Measurements from ENCODE around the gene ADIPOR2. TPM values are rescaled to one million over a fixed set of nuclear protein-coding genes. Genes with fewer than 3 reads are reported as not detected.

The ADIPOR2 gene
- total RNA-seq, 1 experiment from 2014 or later = 45.3 TPM

DNA sequence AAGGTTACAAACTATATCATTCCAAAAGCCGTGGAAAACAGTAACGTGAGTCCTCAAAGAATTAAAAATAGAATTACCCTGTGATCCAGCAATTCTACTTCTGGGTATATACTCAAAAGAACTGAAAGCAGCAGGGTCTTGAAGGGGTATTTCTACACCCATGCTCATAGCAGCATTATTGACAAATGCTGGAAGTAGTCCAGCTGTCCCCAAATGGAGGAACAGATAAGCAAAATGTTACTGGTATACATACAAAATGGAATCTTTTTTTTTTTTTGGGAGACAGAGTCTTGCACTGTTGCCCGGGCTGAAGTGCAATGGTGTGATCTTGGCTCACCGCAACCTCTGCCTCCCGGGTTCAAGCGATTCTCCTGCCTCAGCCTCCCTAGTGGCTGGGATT is 32.9 kb downstream of the ADIPOR2 start:
- WGBS (ENCODE audit: extremely low coverage, insufficient read length, low lambda C conversion rate) = no CpG with 5 or more reads among the region's 6 CpGs
- peaks cover 11 to 12% of the 10 kb centered on the region in 2 experiments for H3K9me3 Mint-ChIP-seq
- Histone ChIP-seq H3K23me2 (ENCODE audit: insufficient read length, low read depth, low read length, poor library complexity, severe bottlenecking) (no peaks in the 10 kb centered on the region), H3K56ac (ENCODE audit: insufficient read length, low read depth, low read length) (no peak overlapping the region), H2AK5ac (ENCODE audit: insufficient read length, low read length) (no peak overlapping the region), H3K23ac (ENCODE audit: insufficient read length, low read depth, low read length) (no peak overlapping the region), H2AFZ (ENCODE audit: low read length) (no peak overlapping the region), H4K20me1 (ENCODE audit: control insufficient read depth, insufficient read depth, insufficient read length) (no peaks in the 10 kb centered on the region), H3K27ac (ENCODE audit: insufficient read length, low read depth, low read length) (no peak overlapping the region), H3K14ac (ENCODE audit: insufficient read depth, low read length) (no peak overlapping the region), H3K27me3 (ENCODE audit: insufficient read depth, low read length) (no peaks in the 10 kb centered on the region), H3T11ph (ENCODE audit: low read length) (no peak overlapping the region), H4K8ac (replicated peaks; ENCODE audit: insufficient read length, low read depth, low read length) (no peak overlapping the region), H2BK12ac (ENCODE audit: insufficient read length, low read depth, low read length) (no peak overlapping the region), H3K79me1 (ENCODE audit: insufficient read depth, low read depth, low read length, poor library complexity, severe bottlenecking) (peaks cover 7% of the 10 kb centered on the region), H2BK15ac (ENCODE audit: low read depth, low read length) (no peak overlapping the region), H4K91ac (ENCODE audit: insufficient read length, low read depth, low read length) (no peak overlapping the region), H2BK20ac (ENCODE audit: low read depth, low read length, poor library complexity, severe bottlenecking) (no peak overlapping the region), H3K4me2 (ENCODE audit: insufficient read depth, insufficient read length, low read length) (no peak overlapping the region), H3K4me1 (ENCODE audit: insufficient read depth, low read length) (no peaks in the 10 kb centered on the region), H4K5ac (ENCODE audit: insufficient read length, low read depth, low read length) (no peak overlapping the region), H3K9ac (ENCODE audit: extremely low read depth, insufficient read length, low read length) (no peak overlapping the region), H3K79me2 (ENCODE audit: insufficient read depth, low read length) (peaks cover 9% of the 10 kb centered on the region; the same call in 1 of the 2 replicates), H2BK5ac (ENCODE audit: insufficient read length, low read length) (no peak overlapping the region), H3K18ac (ENCODE audit: insufficient read length, low read depth, low read length) (no peak overlapping the region), H3K9me3 (ENCODE audit: control insufficient read depth, low read depth, low read length) (no peaks in the 10 kb centered on the region), H2BK120ac (ENCODE audit: low read depth, low read length, poor library complexity, severe bottlenecking) (no peak overlapping the region), H3K4ac (ENCODE audit: low read depth, low read length) (no peak overlapping the region)
- TF ChIP-seq, protein P1, sequence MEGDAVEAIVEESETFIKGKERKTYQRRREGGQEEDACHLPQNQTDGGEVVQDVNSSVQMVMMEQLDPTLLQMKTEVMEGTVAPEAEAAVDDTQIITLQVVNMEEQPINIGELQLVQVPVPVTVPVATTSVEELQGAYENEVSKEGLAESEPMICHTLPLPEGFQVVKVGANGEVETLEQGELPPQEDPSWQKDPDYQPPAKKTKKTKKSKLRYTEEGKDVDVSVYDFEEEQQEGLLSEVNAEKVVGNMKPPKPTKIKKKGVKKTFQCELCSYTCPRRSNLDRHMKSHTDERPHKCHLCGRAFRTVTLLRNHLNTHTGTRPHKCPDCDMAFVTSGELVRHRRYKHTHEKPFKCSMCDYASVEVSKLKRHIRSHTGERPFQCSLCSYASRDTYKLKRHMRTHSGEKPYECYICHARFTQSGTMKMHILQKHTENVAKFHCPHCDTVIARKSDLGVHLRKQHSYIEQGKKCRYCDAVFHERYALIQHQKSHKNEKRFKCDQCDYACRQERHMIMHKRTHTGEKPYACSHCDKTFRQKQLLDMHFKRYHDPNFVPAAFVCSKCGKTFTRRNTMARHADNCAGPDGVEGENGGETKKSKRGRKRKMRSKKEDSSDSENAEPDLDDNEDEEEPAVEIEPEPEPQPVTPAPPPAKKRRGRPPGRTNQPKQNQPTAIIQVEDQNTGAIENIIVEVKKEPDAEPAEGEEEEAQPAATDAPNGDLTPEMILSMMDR (conservative IDR thresholded peaks at IDR 0.05) = no peak
- H3K36me3 Mint-ChIP-seq (ENCODE audit: insufficient read depth in 1 of 3, low read depth in 3 of 3) = peaks cover 15 to 27% (median 27%) of the 10 kb centered on the region in 3 experiments; a peak in 6 of 7 replicates
- no peak overlapping the region for H3K27ac Mint-ChIP-seq
- H3K4me3 Mint-ChIP-seq = no peak overlapping the region
- H3K27me3 Mint-ChIP-seq (ENCODE audit: low read depth) = no peaks in the 10 kb centered on the region
- no peak for DNase-seq
- H3K4me1 Mint-ChIP-seq = peaks cover 14 to 16% of the 10 kb centered on the region in 2 experiments
